ENCODE data around the gene MACROD2.
"Not testable (repeated sequence)": the region's sequence is repeated elsewhere in the genome, so short reads cannot be mapped to it uniquely, and the experiment has no call there.

MACROD2 gene

GRCh38 chr20:14991023-14991422 lies 995.7 kb downstream of the MACROD2 start:
- H3K4me3 Mint-ChIP-seq = no peak overlapping the region
- no peaks in the 10 kb centered on the region for H3K36me3 Mint-ChIP-seq (ENCODE audit: low read depth)
- no peaks in the 10 kb centered on the region for H3K4me1 Mint-ChIP-seq (ENCODE audit: low read depth)
- no peaks in the 10 kb centered on the region for H3K27me3 Mint-ChIP-seq (ENCODE audit: low read depth)
- H3K27ac Mint-ChIP-seq = no peak overlapping the region
- DNase-seq (ENCODE audit: low spot score) = no peak
- H3K9me3 Mint-ChIP-seq = peaks cover 31% of the 10 kb centered on the region

DNA sequence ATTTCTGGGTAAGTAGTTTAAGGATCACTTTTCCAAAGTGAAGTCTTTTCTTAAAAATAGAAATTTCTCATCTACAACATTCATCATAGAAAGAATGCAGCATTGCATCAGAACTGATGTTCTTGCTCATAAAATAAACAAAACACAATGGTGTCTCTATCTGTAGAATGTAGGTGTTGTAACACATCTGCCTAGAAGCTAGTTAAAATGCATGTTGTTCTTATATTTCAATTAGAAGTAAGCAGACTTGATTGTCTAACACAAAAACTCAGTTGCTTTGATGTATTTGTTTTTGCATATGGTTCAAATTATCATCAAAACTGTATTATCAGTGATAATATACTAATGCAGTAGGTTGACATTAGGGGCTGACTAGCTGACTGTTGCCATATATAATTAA lies 996.8 kb downstream of the MACROD2 start:
- Mint-ChIP-seq H3K4me1 (ENCODE audit: low read depth) (no peaks in the 10 kb centered on the region), H3K27ac (no peak overlapping the region), H3K27me3 (ENCODE audit: low read depth) (no peaks in the 10 kb centered on the region), H3K4me3 (no peak overlapping the region), H3K9me3 (peaks cover 28% of the 10 kb centered on the region), H3K36me3 (ENCODE audit: low read depth) (no peaks in the 10 kb centered on the region)
- DNase-seq (ENCODE audit: low spot score) = no peak

- no peak for DNase-seq (ENCODE audit: low spot score)
- Mint-ChIP-seq H3K36me3 (ENCODE audit: low read depth) (no peaks in the 10 kb centered on the region), H3K4me1 (ENCODE audit: low read depth) (no peaks in the 10 kb centered on the region), H3K9me3 (peaks cover 24% of the 10 kb centered on the region), H3K27ac (no peak overlapping the region), H3K27me3 (ENCODE audit: low read depth) (no peaks in the 10 kb centered on the region), H3K4me3 (no peak overlapping the region)
Measured at GRCh38 chr20:14992961-14993360, 997.6 kb downstream of the MACROD2 start.

DNA sequence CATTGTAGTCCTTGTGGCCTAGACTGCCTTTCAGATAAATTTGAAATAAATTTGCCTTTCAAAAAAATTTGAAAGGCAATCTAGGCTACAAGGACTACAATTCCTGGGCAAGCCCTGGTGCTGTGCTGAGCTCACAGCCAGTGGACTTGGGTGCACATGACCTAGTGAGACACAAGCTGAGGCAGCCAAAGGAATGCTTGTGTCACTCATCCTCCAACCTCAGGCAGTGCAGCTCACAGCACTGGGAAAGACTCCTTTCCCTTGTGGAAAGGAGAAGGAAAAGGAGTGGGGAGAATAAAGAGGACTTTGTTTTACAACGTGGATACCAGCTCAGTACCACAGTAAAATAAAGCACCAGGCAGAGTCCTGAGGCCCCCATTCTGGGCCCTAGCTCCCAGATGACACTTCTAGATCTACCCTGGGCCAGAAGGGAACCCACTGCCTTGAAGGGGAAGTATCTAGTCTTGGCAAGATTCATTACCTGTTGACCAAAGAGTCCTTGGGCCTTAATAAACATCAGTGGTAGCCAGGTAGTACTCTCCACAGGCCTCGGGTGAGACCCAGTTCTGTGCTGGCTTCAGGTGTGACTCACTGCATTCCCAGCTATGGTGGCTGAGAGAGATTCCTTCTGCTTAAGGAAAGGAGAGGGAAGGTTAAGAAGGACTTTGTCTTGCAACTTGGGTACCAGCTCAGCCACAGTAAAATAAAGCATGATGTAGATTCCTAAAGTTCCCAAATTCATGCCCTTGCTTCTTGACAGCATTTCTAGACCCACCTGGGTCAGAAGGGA lies 1001.8 kb downstream of the MACROD2 start:
- H3K4me1 Mint-ChIP-seq (ENCODE audit: low read depth) = no peaks in the 10 kb centered on the region
- no peak overlapping the region for H3K4me3 Mint-ChIP-seq
- H3K27me3 Mint-ChIP-seq (ENCODE audit: low read depth) = no peaks in the 10 kb centered on the region
- H3K27ac Mint-ChIP-seq = no peak overlapping the region
- no peak for DNase-seq (ENCODE audit: low spot score)
- H3K9me3 Mint-ChIP-seq = peaks cover 30% of the 10 kb centered on the region
- no peaks in the 10 kb centered on the region for H3K36me3 Mint-ChIP-seq (ENCODE audit: low read depth)

- DNase-seq (ENCODE audit: low spot score) = no peak
- Mint-ChIP-seq H3K27me3 (ENCODE audit: low read depth) (no peaks in the 10 kb centered on the region), H3K9me3 (peaks cover 31% of the 10 kb centered on the region), H3K36me3 (ENCODE audit: low read depth) (no peaks in the 10 kb centered on the region), H3K4me1 (ENCODE audit: low read depth) (no peaks in the 10 kb centered on the region), H3K27ac (no peak overlapping the region), H3K4me3 (no peak overlapping the region)
Measured at GRCh38 chr20:14997791-14998190, 1002.5 kb downstream of the MACROD2 start.

GRCh38 chr20:15005300-15005986 lies 1010.1 kb downstream of the MACROD2 start:
- Mint-ChIP-seq H3K4me1 (ENCODE audit: low read depth) (no peaks in the 10 kb centered on the region), H3K27ac (no peak overlapping the region), H3K9me3 (peaks cover 23% of the 10 kb centered on the region), H3K27me3 (ENCODE audit: low read depth) (no peaks in the 10 kb centered on the region), H3K36me3 (ENCODE audit: low read depth) (no peaks in the 10 kb centered on the region), H3K4me3 (no peak overlapping the region)
- no peak for DNase-seq (ENCODE audit: low spot score)

DNA sequence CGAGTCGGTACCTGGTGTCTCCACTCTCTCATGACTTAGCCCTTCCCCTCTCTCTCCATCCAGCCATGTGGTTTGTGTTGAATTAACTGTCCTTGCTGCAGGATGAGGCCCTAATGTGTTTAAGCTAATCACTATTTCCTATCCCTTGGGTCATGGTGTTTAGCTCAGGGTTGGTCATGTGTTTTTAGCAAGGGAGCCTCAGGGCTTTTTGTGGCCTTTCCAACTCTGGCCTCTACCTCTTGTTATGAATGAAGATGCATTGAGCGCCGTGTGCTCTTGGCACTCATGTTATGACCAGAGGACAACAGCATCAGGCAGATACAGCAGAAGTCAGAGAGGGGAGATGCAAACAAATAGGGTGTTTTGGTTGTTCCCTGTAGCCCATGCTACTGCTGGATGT lies 1016.3 kb downstream of the MACROD2 start:
- peaks cover 2% of the 10 kb centered on the region for H3K9me3 Mint-ChIP-seq
- no peak for DNase-seq (ENCODE audit: low spot score)
- no peak overlapping the region for H3K4me3 Mint-ChIP-seq
- no peaks in the 10 kb centered on the region for H3K4me1 Mint-ChIP-seq (ENCODE audit: low read depth)
- H3K27ac Mint-ChIP-seq = no peak overlapping the region
- no peaks in the 10 kb centered on the region for H3K36me3 Mint-ChIP-seq (ENCODE audit: low read depth)
- no peaks in the 10 kb centered on the region for H3K27me3 Mint-ChIP-seq (ENCODE audit: low read depth)

DNA sequence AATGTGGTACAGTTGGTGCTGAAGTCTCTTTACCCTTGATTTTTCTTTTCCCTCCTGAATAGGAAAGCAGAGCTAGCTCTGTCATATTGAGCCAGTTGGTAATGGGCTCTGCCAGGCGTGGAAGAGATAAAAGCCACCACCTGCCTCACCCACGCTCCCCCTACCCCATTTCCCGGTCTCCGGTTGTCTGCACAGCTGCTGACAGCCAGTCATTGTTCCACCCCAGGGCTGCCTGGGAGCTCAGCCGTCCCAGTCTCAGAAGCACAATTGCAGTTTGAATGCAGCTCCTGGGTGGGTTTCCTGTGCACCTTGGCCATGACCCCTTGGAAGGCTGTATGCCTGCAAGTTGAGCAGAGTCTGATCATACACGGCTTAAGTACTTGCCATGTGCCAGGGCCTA lies 1017.2 kb downstream of the MACROD2 start:
- Mint-ChIP-seq H3K36me3 (ENCODE audit: low read depth) (no peaks in the 10 kb centered on the region), H3K4me3 (no peak overlapping the region), H3K9me3 (no peaks in the 10 kb centered on the region), H3K27ac (no peak overlapping the region), H3K4me1 (ENCODE audit: low read depth) (no peaks in the 10 kb centered on the region), H3K27me3 (ENCODE audit: low read depth) (no peaks in the 10 kb centered on the region)
- DNase-seq (ENCODE audit: low spot score) = no peak

- H3K27ac Mint-ChIP-seq; H3K4me1 Mint-ChIP-seq (ENCODE audit: low read depth); H3K36me3 Mint-ChIP-seq (ENCODE audit: low read depth); H3K4me3 Mint-ChIP-seq; DNase-seq (ENCODE audit: low spot score); H3K27me3 Mint-ChIP-seq (ENCODE audit: low read depth): not testable (repeated sequence)
- H3K9me3 Mint-ChIP-seq = peaks cover 15% of the 10 kb centered on the region
Measured at GRCh38 chr20:15016875-15017274, 1021.6 kb downstream of the MACROD2 start.

GRCh38 chr20:15018966-15019365 lies 1023.6 kb downstream of the MACROD2 start:
- H3K36me3 Mint-ChIP-seq (ENCODE audit: low read depth) = no peaks in the 10 kb centered on the region
- no peak overlapping the region for H3K27ac Mint-ChIP-seq
- DNase-seq (ENCODE audit: low spot score) = no peak
- H3K4me3 Mint-ChIP-seq = no peak overlapping the region
- H3K27me3 Mint-ChIP-seq (ENCODE audit: low read depth) = no peaks in the 10 kb centered on the region
- peaks cover 15% of the 10 kb centered on the region for H3K9me3 Mint-ChIP-seq
- H3K4me1 Mint-ChIP-seq (ENCODE audit: low read depth) = no peaks in the 10 kb centered on the region

- Mint-ChIP-seq H3K9me3 (peaks cover 15% of the 10 kb centered on the region), H3K27me3 (ENCODE audit: low read depth) (no peaks in the 10 kb centered on the region), H3K4me1 (ENCODE audit: low read depth) (no peaks in the 10 kb centered on the region), H3K36me3 (ENCODE audit: low read depth) (no peaks in the 10 kb centered on the region), H3K4me3 (no peak overlapping the region), H3K27ac (no peak overlapping the region)
- no peak for DNase-seq (ENCODE audit: low spot score)
Measured at GRCh38 chr20:15020845-15021244, 1025.5 kb downstream of the MACROD2 start.

DNA sequence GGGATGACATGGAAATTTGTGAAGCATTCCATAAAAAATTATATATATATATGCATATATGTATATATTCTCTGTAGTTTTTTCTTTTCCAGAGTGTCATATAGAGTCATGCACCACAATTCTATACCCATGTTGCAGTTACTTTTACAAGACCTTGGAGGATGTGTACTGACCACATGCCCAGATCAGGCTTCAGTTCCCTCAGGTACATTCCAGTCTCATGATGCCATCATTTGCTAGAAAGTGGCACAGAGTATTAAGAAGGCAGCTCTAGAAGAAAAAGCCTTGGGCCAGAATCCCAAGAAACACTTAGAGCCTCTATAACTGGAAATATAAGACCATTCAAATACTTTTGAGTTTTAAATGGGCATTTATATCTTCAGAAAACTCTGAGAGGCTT lies 1027.6 kb downstream of the MACROD2 start:
- DNase-seq (ENCODE audit: low spot score) = no peak
- H3K9me3 Mint-ChIP-seq = peaks cover 14% of the 10 kb centered on the region
- H3K4me3 Mint-ChIP-seq = no peak overlapping the region
- no peaks in the 10 kb centered on the region for H3K27me3 Mint-ChIP-seq (ENCODE audit: low read depth)
- H3K27ac Mint-ChIP-seq = no peak overlapping the region
- no peaks in the 10 kb centered on the region for H3K4me1 Mint-ChIP-seq (ENCODE audit: low read depth)
- H3K36me3 Mint-ChIP-seq (ENCODE audit: low read depth) = no peaks in the 10 kb centered on the region

- Mint-ChIP-seq H3K9me3 (peaks cover 10% of the 10 kb centered on the region), H3K27ac (no peak overlapping the region), H3K4me3 (no peak overlapping the region), H3K36me3 (ENCODE audit: low read depth) (no peaks in the 10 kb centered on the region), H3K4me1 (ENCODE audit: low read depth) (no peaks in the 10 kb centered on the region), H3K27me3 (ENCODE audit: low read depth) (no peaks in the 10 kb centered on the region)
- DNase-seq (ENCODE audit: low spot score) = no peak
Measured at GRCh38 chr20:15026759-15027158, 1031.4 kb downstream of the MACROD2 start.

GRCh38 chr20:15030826-15031225 lies 1035.5 kb downstream of the MACROD2 start:
- H3K36me3 Mint-ChIP-seq (ENCODE audit: low read depth) = no peaks in the 10 kb centered on the region
- H3K4me3 Mint-ChIP-seq = no peak overlapping the region
- no peaks in the 10 kb centered on the region for H3K4me1 Mint-ChIP-seq (ENCODE audit: low read depth)
- H3K27ac Mint-ChIP-seq = no peak overlapping the region
- H3K27me3 Mint-ChIP-seq (ENCODE audit: low read depth) = no peaks in the 10 kb centered on the region
- peaks cover 18% of the 10 kb centered on the region for H3K9me3 Mint-ChIP-seq
- no peak for DNase-seq (ENCODE audit: low spot score)
